ENCODE data around the gene POLR1H. TPM values are rescaled to one million over a fixed set of nuclear protein-coding genes. Genes with fewer than 3 reads are reported as not detected.

POLR1H gene
- total RNA-seq, 1 donor from 2014 or later = 16.8 TPM

DNA sequence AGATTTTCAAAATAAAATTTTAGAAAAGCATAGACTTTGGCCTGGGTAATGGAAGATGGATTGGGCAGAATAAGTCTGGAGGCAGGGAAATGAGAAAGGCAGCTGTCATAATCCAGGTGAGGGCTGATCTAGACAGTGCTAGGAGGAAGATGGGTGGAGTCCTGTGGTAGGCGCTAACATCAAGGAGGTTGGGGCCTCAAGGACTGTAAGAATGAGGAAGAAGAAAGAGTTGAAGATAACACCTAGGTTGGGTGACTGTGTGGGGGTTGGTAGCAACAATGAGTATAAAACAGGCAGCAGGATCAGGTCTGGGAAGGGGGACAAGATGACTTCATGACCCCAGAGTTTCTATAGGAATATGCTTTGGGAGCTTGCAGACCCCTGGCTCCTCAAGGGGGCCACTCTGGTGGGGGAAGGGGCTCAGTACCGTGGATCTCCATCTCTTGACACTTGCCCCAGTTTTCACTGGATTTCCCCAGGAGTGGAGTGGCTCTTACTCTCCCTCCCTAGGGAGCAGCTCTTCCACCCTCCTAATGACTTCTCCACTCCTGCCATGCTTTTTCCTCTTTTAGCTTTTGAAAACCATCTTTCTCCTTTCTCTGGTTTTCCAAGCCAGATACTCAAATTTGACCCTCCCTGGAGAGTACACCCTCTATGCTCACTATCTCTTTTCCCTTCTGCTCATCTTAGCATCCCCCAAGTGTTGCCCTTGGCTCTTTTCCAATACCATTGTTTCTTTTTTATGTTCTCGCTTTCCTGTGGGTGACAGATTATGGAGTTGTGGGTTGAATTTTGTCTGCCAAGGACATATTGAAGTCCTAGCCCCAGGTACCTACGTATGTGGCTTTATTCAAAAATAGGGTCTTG, 37.1 kb downstream of the POLR1H start:
- Histone ChIP-seq H3K79me2 (ENCODE audit: insufficient read depth, low read length) (no peaks in the 10 kb centered on the region), H3K27me3 (ENCODE audit: insufficient read depth, low read length) (peaks cover 61% of the 10 kb centered on the region), H4K20me1 (ENCODE audit: insufficient read depth, low read length) (no peaks in the 10 kb centered on the region), H3K4me2 (ENCODE audit: low read length) (no peak overlapping the region), H2AFZ (ENCODE audit: low read depth, low read length) (no peak overlapping the region), H3K36me3 (ENCODE audit: insufficient read depth, low read length) (no peaks in the 10 kb centered on the region), H3K9me3 (ENCODE audit: insufficient read depth, low read depth, low read length) (peaks cover 3% of the 10 kb centered on the region), H3K27ac (ENCODE audit: low read depth, low read length) (no peak overlapping the region), H3K9ac (ENCODE audit: low read length) (no peak overlapping the region), H3K4me3 (ENCODE audit: insufficient read depth, low read depth, low read length) (no peak overlapping the region), H3K4me1 (ENCODE audit: insufficient read depth, low read length) (peaks cover 7% of the 10 kb centered on the region)
- TF ChIP-seq EZH2 (IDR thresholded peaks at IDR 0.05; ENCODE audit: insufficient read depth, low read length) = no peak
- TF ChIP-seq, protein P1, sequence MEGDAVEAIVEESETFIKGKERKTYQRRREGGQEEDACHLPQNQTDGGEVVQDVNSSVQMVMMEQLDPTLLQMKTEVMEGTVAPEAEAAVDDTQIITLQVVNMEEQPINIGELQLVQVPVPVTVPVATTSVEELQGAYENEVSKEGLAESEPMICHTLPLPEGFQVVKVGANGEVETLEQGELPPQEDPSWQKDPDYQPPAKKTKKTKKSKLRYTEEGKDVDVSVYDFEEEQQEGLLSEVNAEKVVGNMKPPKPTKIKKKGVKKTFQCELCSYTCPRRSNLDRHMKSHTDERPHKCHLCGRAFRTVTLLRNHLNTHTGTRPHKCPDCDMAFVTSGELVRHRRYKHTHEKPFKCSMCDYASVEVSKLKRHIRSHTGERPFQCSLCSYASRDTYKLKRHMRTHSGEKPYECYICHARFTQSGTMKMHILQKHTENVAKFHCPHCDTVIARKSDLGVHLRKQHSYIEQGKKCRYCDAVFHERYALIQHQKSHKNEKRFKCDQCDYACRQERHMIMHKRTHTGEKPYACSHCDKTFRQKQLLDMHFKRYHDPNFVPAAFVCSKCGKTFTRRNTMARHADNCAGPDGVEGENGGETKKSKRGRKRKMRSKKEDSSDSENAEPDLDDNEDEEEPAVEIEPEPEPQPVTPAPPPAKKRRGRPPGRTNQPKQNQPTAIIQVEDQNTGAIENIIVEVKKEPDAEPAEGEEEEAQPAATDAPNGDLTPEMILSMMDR (IDR thresholded peaks at IDR 0.05; ENCODE audit: insufficient read depth, low read depth, low read length) = no peak
- no peak overlapping the region for H3K27ac Mint-ChIP-seq (ENCODE audit: unreplicated experiment)
- H3K4me3 Mint-ChIP-seq (ENCODE audit: unreplicated experiment) = no peak overlapping the region
- no peak for DNase-seq (ENCODE audit: low read depth)
- no peaks in the 10 kb centered on the region for H3K9me3 Mint-ChIP-seq (ENCODE audit: unreplicated experiment)
- H3K36me3 Mint-ChIP-seq (ENCODE audit: low read depth, unreplicated experiment) = no peaks in the 10 kb centered on the region
- H3K4me1 Mint-ChIP-seq (ENCODE audit: low read depth, unreplicated experiment) = peaks cover 7% of the 10 kb centered on the region
- no peak for FAIRE-seq
- H3K27me3 Mint-ChIP-seq (ENCODE audit: low read depth, unreplicated experiment) = peaks cover 70% of the 10 kb centered on the region

DNA sequence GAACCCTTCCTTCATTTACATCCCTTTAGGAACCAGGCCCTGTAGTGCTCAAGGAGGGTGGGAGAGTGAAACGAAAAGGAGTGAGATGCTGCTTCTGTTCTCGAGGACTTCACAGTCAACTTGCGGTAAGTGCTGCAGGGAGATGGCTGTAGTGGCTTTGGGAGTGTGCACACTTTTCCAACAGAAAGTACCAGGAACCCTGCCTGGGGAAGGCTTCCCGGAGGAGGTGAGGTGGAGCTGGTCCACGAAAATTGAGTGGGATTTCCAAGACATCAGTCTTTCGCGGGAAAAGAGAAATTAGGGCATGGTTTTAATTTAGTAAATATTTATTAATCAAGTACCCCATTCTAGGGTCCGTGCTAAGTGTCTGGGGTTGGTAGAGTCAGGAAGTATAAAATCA, 39.1 kb downstream of the POLR1H start:
- H3K4me3 ChIP-seq (ENCODE audit: insufficient read depth, low read depth, low read length) = no peak overlapping the region
- H3K4me3 Mint-ChIP-seq (ENCODE audit: unreplicated experiment) = no peak overlapping the region
- no peak overlapping the region for H3K9ac ChIP-seq (ENCODE audit: low read length)
- peak overlapping the region; percentile 87 for H3K4me2 ChIP-seq (ENCODE audit: low read length)
- no peaks in the 10 kb centered on the region for H3K9me3 Mint-ChIP-seq (ENCODE audit: unreplicated experiment)
- peaks cover 69% of the 10 kb centered on the region for H3K27me3 ChIP-seq (ENCODE audit: insufficient read depth, low read length)
- H4K20me1 ChIP-seq (ENCODE audit: insufficient read depth, low read length) = no peaks in the 10 kb centered on the region
- H3K27me3 Mint-ChIP-seq (ENCODE audit: low read depth, unreplicated experiment) = peaks cover 74% of the 10 kb centered on the region
- peaks cover 3% of the 10 kb centered on the region for H3K9me3 ChIP-seq (ENCODE audit: insufficient read depth, low read depth, low read length)
- TF ChIP-seq, protein P1 (IDR thresholded peaks at IDR 0.05; ENCODE audit: insufficient read depth, low read depth, low read length) = no peak
- no peak for TF ChIP-seq EZH2 (IDR thresholded peaks at IDR 0.05; ENCODE audit: insufficient read depth, low read length)
- H3K36me3 ChIP-seq (ENCODE audit: insufficient read depth, low read length) = no peaks in the 10 kb centered on the region
- peaks cover 7% of the 10 kb centered on the region for H3K4me1 Mint-ChIP-seq (ENCODE audit: low read depth, unreplicated experiment)
- peaks cover 13% of the 10 kb centered on the region for H3K4me1 ChIP-seq (ENCODE audit: insufficient read depth, low read length)
- no peak overlapping the region for H3K27ac Mint-ChIP-seq (ENCODE audit: unreplicated experiment)
- no peaks in the 10 kb centered on the region for H3K79me2 ChIP-seq (ENCODE audit: insufficient read depth, low read length)
- no peak for FAIRE-seq
- no peak overlapping the region for H2AFZ ChIP-seq (ENCODE audit: low read depth, low read length)
- DNase-seq (ENCODE audit: low read depth) = no peak
- no peak overlapping the region for H3K27ac ChIP-seq (ENCODE audit: low read depth, low read length)
- no peaks in the 10 kb centered on the region for H3K36me3 Mint-ChIP-seq (ENCODE audit: low read depth, unreplicated experiment)

Measured in astrocyte (in vitro differentiated cells and primary cell).